ENCODE results near the gene AAMP.

Gene AAMP

GRCh38 chr2:218257390-218257981 is 12.5 kb downstream of the AAMP start:
- no peak for DNase-seq

- DNase-seq: no peak
These were observed 13.2 kb downstream of the AAMP start for GRCh38 chr2:218256612-218257350.

- no peak for DNase-seq
These were observed 14.5 kb downstream of the AAMP start for GRCh38 chr2:218255446-218255845.

- no peak for DNase-seq
These were observed 16.7 kb downstream of the AAMP start for GRCh38 chr2:218253232-218253625.

GRCh38 chr2:218252509-218253231 is 17.3 kb downstream of the AAMP start:
- DNase-seq: no peak

GRCh38 chr2:218249691-218250090 is 20.2 kb downstream of the AAMP start:
- no peak for DNase-seq

- DNase-seq: no peak
These were observed 24.7 kb downstream of the AAMP start for GRCh38 chr2:218245214-218245613.

GRCh38 chr2:218244665-218245064 is 25.3 kb downstream of the AAMP start:
- DNase-seq: no peak

- no peak for DNase-seq
These were observed 25.7 kb downstream of the AAMP start for GRCh38 chr2:218244204-218244603.

GRCh38 chr2:218238887-218239286 is 31.1 kb downstream of the AAMP start:
- DNase-seq: no peak

- DNase-seq: no peak
These were observed 33.1 kb downstream of the AAMP start for GRCh38 chr2:218236829-218237228.

GRCh38 chr2:218235017-218235416 is 34.9 kb downstream of the AAMP start:
- DNase-seq: no peak

- no peak for DNase-seq
These were observed 35.4 kb downstream of the AAMP start for GRCh38 chr2:218234521-218234920.

- DNase-seq: no peak
These were observed 36.4 kb downstream of the AAMP start for GRCh38 chr2:218233543-218233942.

- DNase-seq: no peak
These were observed 39.1 kb downstream of the AAMP start for GRCh38 chr2:218230882-218231281.

- DNase-seq: no peak
These were observed 40.1 kb downstream of the AAMP start for GRCh38 chr2:218229851-218230250.

GRCh38 chr2:218229239-218229638 is 40.7 kb downstream of the AAMP start:
- DNase-seq: no peak

- DNase-seq: no peak
These were observed 41.4 kb downstream of the AAMP start for GRCh38 chr2:218228366-218229090.

- no peak for DNase-seq
These were observed 43.0 kb downstream of the AAMP start for GRCh38 chr2:218226903-218227302.

GRCh38 chr2:218224186-218224585 is 45.8 kb downstream of the AAMP start:
- no peak for DNase-seq

- DNase-seq: no peak
These were observed 46.9 kb downstream of the AAMP start for GRCh38 chr2:218223046-218223445.

GRCh38 chr2:218221000-218221399 is 48.9 kb downstream of the AAMP start:
- DNase-seq: no peak

- no peak for DNase-seq
These were observed 50.0 kb downstream of the AAMP start for GRCh38 chr2:218219934-218220333.

Measured in right hindlimb (tissue), 1 donor.